Suprapubic skin (tissue), 3 donors: ENCODE data around the gene TMEM164.

Experiments
- CTCF ChIP-seq, 2 donors: fragments of 200-600 bp in 1 of 2; fragments of 450-650 bp in 1 of 2; sonication (generic) in 1 of 2; IDR thresholded peaks; one replicate each; pipeline ENCODE4 v1.5.1; 2016 to 2019; ENCODE audit warnings: antibody characterized with exemption in 2 of 2, mild to moderate bottlenecking in 1 of 2, moderate library complexity in 1 of 2
- POLR2A ChIP-seq, 2 donors: fragments of 450-650 bp; IDR thresholded peaks; one replicate each; pipeline ENCODE4 v1.6.1; 2017; ENCODE audit warnings: antibody characterized with exemption in 2 of 2, mild to moderate bottlenecking in 2 of 2, moderate library complexity in 2 of 2

- TF ChIP-seq CTCF (IDR thresholded peaks at IDR 0.05) (no peak), POLR2A (IDR thresholded peaks at IDR 0.05) (no peak)
Observed at GRCh38 chrX:110037178-110037577, 34.3 kb downstream of the TMEM164 start.
